GM19351 (cell line): ENCODE measurements around the gene EARS2.
"Not testable (repeated sequence)": the region's sequence is repeated elsewhere in the genome, so short reads cannot be mapped to it uniquely, and the experiment has no call there.

Source experiments
- ATAC-seq: cut with Tn5 transposase; IDR thresholded peaks from one replicate; pipeline ENCODE4 v1.9.1; 2021; ENCODE audit warnings: mild to moderate bottlenecking, moderate library complexity; ENCODE audit not compliant: unreplicated experiment

Gene EARS2

DNA sequence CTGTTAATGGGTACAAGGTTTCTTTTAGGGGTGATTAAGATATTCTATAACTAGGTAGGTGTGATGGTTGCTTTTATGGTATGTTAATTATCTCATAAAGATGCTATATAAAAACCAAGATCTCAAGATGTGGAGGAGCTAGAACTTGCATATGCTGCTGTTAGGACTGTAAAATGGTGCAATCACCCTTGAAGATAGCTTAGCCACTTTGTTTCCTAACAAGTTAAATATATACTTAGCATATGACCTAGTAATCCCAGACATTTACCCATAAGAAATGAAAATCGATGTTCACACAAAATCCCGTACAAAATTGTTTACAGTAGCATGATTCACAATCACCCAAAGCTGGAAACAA is 71.9 kb downstream of the EARS2 start:
- no peak for ATAC-seq

DNA sequence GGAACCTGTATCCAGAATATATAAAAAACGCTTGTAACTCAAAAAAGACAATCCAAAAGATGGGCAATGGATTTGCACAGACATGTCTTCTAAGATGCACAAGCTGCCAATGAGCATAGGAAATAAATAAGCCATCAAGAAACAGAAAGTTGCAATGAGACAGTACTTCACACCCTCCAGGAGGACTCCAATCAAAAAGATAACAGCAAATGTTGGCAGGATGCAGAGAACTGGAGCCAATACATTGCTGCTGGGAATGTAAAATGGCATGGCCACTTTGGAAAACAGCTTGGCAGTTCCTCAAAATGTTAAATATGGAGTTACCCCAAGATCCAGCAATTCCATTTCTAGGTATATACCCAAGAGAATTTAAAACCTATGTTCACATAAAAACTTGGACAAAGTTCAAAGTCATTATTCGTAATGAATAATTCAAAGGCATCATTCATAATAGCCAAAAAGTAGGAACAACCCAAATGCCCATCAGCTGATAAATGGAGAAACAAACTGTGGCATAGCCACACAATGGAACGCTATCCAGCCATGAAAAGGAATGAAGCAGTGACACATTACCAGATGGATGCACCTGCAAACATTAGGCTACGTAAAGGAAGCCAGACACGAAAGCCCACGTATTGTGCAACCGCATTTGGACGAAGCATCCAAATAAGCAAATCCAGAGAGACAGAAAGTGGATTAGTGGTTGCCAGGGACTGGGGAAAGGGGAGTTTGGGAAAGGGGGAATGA is 72.5 kb downstream of the EARS2 start:
- no peak for ATAC-seq

DNA sequence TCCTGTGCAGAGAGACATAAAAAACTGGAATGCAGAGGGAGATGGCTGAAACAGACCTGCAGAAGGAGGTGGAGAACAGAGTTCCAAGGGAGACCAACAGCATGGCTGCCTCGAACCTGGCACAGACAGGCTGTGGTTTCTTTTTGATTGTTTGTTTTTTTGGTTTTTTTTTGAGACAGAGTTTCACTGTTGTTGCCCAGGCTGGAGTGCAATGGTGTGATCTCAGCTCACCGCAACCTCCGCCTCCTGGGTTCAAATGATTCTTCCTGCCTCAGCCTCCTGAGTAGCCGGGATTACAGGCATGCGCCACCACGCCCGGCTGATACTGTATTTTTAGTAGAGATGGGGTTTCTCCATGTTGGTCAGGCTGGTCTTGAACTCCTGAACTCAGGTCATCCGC is 73.7 kb downstream of the EARS2 start:
- not testable (repeated sequence) for ATAC-seq

DNA sequence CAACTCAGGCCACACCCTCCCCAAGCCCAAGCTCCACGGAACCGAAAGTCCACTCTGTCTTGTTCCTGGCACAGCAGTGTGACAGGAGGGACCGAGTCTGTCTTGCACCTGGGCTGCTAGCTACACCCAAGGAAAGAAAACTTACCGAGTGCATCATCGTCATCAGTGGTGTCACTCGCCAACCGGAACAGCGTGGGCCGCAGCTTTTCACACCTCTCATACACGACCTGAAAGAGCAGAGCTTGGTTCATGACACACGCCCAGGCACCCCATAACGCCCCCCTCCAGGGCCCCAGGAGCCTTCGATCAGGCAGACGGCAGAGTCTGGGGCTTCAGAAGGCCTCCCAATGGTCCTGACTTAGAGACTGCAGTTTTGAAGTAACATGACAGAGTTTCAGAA is 74.4 kb downstream of the EARS2 start:
- ATAC-seq = peak; percentile 77

DNA sequence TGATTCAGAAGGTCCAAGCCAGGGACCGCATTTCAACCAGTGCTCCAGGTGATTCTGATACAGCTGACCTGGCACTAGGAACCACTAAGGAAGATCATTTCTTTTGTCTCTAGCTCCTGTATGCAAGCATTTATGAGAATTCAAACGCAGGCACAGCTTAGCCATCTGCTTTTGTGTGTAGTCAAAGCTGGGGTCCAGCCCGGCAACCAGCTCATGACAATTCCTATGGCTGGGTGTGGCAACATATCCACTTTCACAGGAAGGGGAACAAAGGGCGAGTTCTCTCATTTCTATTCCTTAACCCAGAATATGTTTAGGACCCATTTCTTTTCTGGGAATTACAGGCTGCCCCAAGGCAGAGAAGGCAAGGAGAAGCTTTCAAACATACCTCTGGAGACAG is 76.9 kb downstream of the EARS2 start:
- ATAC-seq = no peak

DNA sequence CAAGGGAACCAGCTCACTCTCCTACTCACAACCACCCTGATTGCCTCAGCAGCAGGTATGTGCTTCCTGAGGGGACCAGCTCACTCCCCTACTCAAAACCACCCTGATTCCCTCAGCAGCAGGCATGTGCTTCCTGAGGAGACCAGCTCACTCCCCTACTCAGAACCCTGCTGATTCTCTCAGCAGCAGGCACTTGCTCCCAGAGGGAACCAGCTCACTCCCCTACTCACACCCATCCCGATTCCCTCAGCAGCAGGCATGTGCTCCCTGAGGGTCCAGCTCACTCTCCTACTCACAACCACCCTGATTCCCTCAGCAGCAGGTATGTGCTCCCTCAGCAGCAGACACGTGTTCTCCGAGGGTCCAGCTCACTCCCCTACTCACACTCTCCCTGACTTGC is 78.0 kb downstream of the EARS2 start:
- no peak for ATAC-seq

DNA sequence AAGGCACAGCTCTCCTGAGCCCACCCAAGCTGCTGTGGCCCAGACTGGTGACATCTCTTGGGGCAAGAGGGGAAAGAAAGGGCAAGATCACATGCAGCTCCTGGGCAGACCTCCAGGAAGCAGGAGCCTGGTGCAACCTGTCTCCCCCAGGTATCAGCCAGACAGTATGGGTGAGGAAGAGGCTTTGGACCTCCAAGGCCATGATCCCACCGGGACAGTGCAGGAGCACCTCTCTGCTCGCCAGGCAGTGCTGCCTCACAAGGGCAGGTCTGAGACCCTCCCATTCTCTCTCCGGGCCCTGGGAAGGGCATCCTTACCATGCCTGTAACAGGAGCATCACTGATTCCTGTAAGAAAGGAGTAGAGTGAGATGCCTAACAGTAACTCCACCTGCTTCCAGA is 78.6 kb downstream of the EARS2 start:
- ATAC-seq = no peak

DNA sequence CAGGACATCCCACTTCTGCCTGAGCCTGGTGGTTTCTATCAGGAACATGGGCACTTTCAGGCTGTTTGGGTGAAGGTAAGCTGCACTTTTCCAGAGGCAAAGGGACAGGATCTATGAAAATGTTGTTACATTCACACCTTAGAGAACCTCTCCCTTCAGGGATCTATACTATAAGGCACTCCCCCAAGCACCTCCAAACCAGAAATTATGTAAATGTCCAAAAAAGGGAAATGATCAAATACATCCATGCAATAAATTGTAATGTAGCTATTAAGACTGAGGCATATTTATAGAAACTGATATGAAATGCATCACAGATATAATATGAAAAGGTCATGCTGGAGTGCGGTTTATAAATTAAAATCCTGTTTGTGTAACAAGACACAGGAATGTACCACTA is 80.9 kb downstream of the EARS2 start:
- ATAC-seq = no peak
